GM18861 (cell line): ENCODE results near the gene OR10H3.
"Not testable (repeated sequence)": the region's sequence is repeated elsewhere in the genome, so short reads cannot be mapped to it uniquely, and the experiment has no call there.

Experiments
- ATAC-seq: cut with Tn5 transposase; IDR thresholded peaks from one replicate; pipeline ENCODE4 v1.9.1; 2021; ENCODE audit not compliant: unreplicated experiment

The OR10H3 gene, protein sequence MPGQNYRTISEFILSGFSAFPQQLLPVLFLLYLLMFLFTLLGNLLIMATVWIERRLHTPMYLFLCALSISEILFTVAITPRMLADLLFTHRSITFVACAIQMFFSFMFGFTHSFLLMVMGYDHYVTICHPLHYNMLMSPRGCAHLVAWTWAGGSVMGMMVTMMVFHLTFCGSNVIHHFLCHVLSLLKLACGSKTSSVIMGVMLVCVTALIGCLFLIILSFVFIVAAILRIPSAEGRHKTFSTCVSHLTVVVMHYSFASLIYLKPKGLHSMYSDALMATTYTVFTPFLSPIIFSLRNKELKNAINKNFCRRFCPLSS

DNA sequence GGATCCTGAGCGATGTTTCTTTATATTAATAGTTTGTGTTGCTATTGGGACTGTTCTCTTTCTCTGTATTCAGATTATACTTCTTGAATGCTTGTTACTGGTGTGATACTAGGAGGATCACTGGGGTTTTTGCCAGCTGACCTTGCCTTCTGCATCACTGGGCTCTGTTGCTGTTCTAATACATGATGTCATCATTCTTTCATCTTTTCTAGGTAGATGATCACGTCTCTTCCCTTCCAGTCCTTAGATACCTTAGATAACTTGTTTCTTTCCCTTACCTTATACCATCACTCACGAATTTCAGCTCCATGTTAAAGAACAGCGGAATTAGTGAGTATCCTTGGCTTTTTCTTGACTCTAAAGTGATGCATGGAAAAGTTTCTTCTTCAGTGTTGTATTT, at the start of gene OR10H3:
Gene OR10H3, plus strand, starts transcription at position 264 of the 400 bp plus-strand sequence. CDS start 3,408 bp downstream, outside the sequence.
- ATAC-seq = no peak

DNA sequence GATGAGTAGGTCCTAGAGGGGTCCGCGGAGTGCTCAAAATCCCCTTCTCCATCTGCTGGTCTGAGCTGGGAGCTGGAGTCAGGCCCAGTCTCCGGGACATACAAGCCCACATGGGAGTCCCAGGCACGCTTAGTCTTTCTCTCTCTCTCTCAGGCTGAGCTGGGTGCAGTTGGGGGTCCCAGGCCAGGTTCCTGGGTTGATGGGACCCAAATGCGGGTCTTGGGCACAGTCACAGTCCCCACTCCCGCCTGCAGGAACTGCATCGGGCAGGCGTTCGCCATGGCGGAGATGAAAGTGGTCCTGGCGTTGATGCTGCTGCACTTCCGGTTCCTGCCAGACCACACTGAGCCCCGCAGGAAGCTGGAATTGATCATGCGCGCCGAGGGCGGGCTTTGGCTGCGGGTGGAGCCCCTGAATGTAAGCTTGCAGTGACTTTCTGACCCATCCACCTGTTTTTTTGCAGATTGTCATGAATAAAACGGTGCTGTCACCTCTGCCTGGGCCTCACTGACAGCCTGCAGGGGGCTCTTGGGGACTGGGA, 41.1 kb upstream of the OR10H3 start:
- no peak for ATAC-seq

DNA sequence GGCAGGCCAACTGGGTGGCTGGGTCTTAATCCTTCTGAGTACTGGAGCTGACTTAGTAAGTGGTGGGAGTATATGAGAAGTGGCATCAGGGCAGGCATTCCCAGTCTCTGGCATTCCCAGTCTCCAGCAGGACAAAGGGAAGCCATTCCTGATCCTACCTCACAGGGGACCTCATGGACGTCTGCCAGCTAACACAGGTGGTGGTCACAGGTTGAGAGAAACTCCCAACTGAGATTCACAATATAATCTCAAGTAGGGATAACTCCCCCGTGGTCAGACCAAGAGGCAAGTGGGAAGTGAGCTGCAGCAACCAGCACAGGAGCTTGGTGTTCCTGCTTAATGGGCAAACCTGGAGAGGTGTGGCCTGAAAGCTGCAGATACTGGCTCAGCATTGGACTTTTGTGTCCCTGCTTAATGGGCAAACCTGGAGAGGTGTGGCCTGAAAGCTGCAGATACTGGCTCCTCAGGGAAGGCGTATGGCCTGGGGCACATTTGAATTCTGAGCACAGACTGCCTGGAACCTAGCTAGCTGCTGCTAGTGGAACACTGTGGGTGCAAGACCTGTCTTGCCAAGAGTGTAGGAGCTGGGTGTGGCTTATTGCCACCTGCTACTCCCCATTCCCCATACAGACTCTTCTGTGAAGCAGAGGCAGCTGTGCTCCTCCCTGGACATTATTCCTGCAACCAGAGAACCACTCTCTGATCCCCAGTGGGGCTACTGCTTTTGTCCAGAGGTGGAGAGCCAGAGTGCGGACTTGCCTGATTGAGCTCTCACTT, 35.8 kb upstream of the OR10H3 start:
- ATAC-seq = no peak

DNA sequence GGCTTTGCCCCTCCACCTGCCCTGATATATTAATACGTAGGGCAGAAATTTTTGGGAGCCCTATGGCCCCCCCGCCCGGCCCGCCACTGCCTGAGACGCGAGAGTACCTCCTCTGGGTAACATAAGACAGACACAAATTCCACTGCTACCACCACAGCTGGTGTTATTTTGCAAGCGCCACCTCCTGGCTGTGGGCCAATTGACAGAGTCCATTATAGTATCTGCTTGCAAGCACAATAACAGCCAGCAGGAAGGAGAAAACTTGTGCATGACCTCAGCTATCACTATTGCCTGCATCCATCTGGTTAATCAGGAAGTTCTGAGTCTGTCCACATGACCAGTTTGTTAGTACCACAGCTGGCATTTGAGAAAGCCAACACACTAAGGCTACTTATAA, 35.3 kb upstream of the OR10H3 start:
- no peak for ATAC-seq

DNA sequence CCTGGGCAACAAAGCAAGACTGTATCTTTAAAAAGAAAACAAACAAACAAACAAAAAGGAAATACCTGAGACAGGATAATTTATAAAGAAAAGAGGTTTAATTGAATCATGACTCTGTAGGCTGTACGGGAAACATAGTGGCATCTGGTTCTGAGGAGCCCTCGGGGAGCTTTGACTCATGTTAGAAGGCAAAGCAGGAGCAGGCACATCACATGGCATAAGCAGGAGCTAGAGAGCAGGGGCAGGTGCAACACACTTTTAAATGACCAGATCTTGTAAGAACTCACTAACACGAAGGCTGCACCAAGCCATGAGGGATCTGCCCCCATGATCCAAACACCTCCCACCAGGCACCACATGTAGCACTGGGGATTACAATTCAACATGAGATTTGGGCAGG, 23.1 kb upstream of the OR10H3 start:
- ATAC-seq = no peak

DNA sequence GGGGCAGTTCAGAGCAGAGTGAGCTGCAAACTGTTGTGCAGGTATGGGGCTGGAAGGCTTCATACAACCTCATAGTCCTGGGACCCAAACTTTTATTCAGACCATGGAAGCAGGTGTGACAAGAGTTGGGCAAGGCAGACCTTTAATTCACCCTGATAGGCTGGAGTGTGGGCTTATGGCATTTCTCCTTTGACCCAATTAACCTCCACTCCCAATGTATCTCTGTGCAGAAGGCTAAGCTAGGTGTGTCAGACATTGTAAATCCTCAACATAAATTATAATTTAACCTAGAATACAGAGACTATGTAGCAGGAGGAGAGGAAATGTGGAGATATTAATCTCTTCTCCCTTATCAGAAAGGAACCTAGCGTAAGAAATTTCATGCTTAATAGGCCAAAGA, 22.1 kb upstream of the OR10H3 start:
- no peak for ATAC-seq

DNA sequence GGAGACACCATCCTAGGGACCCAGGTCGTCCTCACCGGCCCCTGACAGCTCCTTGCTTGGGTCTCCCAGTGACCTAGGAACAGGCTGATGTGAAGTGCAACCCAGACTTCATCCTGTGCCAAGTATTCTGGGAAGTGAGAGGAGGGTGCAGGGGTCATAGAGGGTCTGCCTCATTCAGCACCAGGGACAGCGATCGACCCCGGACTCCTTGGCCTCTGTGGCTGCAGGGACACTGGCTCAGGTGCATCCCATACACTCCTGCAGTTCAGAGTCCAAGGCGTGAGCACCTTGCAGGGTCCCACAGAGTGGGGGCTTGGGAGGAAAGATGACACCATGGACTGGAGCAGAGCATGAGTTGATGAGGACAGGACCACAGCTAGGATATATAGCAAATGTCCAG, 20.0 kb upstream of the OR10H3 start:
- ATAC-seq = no peak

DNA sequence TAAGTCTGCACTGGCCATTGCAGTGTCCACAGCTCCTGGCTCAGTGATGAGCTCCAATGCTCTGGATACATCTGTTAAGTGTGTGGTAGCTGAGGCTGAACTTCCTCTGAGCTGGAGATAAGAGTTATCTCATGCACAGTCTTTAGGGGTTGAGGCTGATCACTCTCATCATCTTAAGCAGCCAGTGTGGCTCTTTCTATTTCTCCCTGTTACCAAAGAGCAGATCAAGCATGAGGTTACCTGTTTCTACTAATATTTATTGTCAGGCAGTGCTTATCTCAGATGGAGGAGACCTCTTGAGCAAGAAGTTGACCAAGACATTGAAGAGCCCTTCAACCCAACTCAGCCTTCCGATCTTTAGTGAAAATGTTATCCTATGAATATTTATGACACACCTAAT, 16.5 kb upstream of the OR10H3 start:
- no peak for ATAC-seq

DNA sequence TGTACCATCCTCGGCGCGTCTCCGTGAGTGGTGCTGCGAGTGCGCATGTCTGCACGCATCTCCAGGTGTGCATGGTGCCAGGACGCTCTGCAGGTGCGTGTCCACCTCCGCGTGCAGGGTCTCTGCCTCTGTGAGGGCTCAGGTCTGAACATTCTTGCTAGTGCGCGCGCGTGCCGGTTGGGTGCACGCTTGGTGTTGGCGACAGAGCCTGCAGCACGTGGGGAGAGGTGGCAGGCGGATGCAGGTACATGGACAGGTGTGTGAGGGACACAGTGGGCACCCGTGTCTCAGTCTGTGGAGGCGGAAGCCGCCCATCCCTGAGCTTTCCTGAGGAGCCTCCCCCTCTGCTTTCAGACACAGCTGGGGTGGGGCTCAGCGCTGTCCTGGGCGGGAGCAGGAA, 14.8 kb upstream of the OR10H3 start:
- ATAC-seq = no peak

DNA sequence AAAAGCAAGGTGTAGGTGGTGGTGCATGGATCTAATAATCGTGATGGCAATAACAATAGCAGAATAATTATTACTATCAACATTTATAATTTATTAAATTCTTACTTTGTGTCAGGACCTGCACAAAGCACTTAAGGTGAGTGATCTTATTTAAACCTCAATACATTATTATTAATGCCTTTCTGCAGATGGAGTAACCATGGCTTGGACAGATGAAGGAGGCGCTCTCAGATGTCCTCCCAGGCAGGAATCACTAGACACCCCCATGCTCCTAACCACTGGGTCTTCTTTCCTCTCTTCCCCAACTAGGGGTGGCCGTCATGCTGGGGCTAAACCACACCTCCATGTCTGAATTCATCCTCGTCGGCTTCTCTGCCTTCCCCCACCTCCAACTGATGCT, 10.1 kb upstream of the OR10H3 start, which contains the start of gene OR10H2:
Gene OR10H2, plus strand, starts transcription at position 301 of the 400 bp plus-strand sequence. Its CDS starts 20 bp downstream, at position 321.
- ATAC-seq = no peak

DNA sequence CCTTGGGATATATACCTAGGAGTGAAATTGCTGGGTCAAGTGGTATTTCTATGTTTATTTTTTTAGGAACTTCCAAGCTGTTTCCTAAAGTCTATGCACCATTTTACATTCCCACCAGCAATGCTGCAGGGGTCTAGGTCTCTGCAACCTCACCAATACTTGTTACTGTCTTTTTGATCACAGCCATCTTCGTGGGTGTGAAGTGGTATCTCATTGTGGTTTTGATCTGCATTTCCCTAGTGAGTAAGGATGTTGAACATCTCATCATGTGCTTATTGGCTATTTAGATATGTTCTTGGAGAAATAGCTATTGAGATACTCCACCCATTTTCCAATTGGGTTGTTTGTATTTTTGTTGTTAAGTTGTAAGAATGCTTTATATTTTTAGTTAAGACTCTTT, 7.2 kb upstream of the OR10H3 start:
- ATAC-seq = no peak

DNA sequence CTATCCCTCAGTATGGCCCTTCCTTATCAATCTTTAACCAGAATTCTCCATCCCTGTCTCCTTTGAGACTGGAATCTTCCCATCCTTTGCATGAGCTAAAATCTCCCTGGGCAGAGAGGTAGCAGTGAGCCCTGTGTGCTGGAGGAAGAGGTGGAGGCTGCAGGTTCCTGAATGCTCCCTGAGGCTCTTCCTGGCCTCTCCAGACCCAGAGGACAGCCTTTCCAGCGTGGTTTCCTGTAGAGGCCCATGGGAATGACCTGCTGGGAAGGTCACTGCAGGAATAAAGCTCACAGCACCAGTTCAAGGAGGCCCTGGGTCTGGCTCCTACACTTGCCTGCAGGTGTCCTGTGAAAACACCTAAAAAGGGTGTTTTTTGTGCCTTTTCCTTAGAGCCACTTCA, 5.4 kb upstream of the OR10H3 start:
- no peak for ATAC-seq

DNA sequence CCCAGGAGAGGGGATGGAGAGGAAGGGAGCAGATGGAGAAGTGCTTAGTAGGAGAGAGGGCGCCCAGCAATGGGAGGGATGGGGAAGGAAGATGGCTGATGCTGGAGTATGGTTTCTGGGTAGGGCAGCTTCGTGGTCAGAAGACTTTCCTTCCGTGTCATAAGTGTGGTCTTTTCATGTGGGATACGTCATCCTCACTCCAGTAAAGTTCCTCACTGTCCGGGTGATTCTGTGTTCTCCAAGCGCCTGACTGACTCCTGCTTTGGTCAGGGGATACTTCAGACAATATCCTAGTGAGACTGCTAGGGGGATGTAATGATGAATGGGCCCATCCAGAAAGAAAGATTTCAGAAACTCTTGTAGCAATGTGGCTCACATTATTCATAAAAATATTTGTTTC, 3.9 kb upstream of the OR10H3 start:
- ATAC-seq = no peak

DNA sequence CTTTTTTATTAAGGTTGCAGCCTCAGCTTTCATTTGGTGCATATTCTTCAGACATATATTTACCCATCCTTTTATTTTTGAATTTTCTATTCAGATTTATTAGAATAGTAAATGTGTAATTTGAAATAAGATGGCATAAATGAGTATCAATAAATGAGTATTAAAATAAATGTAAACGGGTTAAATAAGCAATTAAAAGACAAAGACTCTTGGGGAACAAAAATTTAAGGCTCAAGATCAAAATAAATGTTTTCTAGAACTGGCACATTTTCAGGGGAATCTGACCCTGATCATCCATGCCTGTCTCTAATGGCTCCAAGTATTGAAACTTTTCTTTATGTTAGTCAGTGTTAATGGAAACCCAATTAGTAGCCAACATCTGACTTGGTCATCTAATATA, 3.0 kb downstream of the OR10H3 start:
- no peak for ATAC-seq

DNA sequence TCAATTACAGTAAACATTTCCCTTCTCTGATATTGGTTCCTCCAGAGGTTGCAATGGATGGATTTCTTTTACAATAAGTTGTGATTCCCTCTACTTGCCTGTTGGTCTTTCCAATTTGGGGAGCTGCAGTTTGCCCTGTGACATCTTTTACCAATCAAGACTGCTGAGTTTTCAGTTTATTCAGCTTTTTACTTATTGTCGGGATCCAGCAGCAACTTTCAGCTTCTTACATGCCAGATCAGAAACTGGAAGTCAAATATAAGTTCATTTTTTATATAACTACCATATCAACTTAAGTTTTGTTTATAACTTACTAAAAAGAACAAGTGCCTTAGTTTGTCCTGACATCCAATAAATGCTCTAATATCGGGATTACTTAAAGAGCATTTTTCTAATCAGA, 10.5 kb downstream of the OR10H3 start:
- no peak for ATAC-seq

DNA sequence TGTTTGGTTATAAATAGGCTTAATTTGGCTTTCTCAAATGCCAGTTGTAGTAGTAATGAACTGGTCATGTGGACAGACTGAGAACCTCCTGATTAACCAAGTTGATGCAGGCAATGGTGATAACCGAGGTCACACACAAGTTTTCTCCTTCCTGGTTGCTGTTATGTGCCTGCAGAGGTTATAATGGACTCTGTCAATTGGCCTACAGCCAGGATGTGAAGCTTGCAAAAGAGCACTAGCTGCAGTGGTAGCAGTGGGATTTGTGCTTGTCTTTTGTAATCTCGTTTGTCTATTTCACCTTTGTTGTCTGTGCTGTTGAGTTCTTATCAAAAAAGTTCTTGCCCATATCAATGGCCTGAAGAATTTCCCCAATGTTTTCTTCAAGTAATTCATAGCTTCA, 20.6 kb downstream of the OR10H3 start:
- ATAC-seq = no peak

DNA sequence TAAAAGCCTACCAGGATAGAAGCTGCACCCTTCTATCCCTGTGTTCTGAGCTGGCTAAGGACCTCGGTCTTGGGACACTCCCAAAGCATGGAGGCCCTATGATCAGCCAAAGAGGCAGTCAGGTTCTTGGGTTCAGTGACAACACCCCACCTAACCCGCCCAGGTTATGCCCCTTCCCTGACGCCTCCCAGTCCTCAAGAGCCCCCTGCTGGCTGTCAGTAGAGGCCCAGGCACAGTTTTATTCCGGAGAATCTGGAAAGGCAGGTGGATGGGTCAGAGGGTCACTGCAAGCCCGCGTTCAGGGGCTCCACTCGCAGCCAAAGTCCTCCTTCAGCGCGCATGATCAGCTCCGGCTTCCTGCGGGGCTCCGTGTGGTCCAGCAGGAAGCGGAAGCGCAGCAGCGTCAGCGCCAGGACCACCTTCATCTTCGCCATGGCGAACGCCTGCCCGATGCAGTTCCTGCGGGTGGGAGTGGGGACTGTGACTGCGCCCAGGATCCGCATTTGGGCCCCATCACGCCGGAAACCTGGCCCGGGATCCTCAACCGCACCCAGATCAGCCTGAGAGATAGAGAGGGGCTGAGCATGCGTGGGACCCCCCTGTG, 22.3 kb downstream of the OR10H3 start:
- ATAC-seq = no peak

DNA sequence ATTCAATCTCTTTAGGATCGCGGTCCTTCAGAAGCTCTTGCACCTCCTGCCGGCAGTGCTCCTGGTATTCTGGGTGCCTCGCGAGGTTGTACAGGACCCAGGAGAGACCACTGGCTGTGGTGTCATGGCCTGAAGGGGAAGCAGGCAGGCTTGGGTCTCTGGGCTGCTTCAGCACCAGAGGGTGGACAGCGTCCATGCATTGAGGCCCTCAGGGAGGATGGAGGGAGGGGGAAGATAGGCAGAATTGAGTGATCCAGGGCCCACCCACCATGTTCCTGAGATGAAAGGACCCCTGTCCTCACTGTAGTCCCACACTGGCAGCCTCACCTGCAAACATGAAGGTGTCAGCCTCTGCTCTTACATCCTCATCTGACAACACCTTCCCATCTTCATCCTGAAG, 31.8 kb downstream of the OR10H3 start:
- ATAC-seq = no peak

DNA sequence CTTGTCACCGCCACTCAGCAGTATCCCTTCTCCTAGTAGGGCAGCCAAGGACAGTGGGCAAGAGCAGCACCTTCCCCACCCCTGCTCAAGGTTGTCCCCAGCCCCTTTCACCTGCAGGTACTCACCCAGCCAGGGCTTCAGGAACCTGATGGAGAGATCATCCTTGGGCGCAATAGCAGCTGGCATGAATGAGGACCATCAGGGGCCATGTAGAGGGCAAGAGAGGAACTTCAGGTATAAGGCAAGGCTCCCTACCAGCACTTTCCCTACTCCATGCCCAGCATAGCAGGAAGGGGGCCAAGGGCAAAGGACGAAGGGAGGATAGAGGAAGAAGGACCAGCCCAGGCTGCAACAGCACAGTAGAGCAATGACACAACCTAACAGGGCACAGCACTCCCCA, 36.4 kb downstream of the OR10H3 start:
- not testable (repeated sequence) for ATAC-seq

DNA sequence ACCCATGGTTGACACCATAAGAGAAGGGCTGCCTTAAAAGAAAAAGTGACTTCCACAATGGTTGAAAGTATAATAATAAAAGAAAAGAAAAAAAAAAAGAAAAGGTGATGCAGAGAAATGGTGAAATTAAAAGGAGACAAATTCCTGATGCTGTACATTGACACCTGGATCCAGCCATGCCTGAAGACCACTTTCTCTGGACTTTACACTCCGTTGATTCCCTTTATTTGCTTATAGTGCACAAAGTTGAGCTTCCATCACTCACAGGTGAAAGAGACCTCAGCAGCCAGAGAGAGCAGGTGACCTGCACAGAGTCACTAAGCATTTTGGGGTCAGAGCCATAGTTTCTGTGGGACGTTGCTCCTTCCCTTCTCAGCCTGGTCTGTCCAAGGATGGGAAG, 37.5 kb downstream of the OR10H3 start:
- ATAC-seq = no peak

DNA sequence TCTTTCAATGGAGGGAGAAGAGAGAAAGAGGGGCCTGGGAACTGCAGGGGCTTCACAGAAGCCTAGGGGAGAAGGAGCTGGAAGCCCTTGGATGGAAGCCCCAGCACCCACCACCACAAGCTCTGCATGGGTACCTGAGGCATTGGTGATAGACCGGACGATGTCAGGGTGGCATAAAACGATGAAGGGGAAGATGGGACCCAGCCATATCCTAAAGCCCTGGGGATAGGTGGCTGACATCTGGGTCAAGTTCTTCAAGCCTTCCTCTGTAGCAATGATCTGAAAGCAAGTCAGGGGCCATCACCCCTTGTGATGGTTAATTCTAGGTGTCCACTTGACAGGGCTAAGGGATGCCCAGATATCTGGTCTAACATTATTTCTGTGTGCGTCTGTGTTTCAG, 38.5 kb downstream of the OR10H3 start:
- ATAC-seq = no peak
